Keratinocyte (primary cell): ENCODE measurements around the gene SND1. TPM values are rescaled to one million over a fixed set of nuclear protein-coding genes. Genes with fewer than 3 reads are reported as not detected.

ENCODE experiments used
- DNase-seq: peaks from one replicate; pipeline ENCODE4 v3.0.0-alpha.2; 2011; ENCODE audit warnings: low read depth, missing footprints, low spot score
- FAIRE-seq: peaks from 2 replicates; lab custom pipeline; 2011; peaks lifted over from hg19 to GRCh38; lab: Jason Lieb, UNC
- H2AFZ ChIP-seq: 2 replicates; pipeline ENCODE4 v1.6.0; 2012; ENCODE audit warnings: low read length, control low read depth, inconsistent platforms; ENCODE audit not compliant: control insufficient read depth
- H3K27ac ChIP-seq: 2 replicates; pipeline ENCODE4 v1.5.1; 2011; ENCODE audit warnings: low read length; ENCODE audit not compliant: control insufficient read depth, insufficient read depth
- H3K27me3 ChIP-seq: 3 replicates; pipeline ENCODE4 v1.6.0; 2011; ENCODE audit warnings: low read length; ENCODE audit not compliant: control insufficient read depth, insufficient read depth; ENCODE audit errors: extremely low read depth
- H3K36me3 ChIP-seq, 2 experiments: 2 replicates in 1 of 2; 3 replicates in 1 of 2; pipeline ENCODE4 v1.5.1; 2011; ENCODE audit warnings: low read length in 2 of 2, mild to moderate bottlenecking in 1 of 2; ENCODE audit not compliant: control insufficient read depth in 2 of 2, insufficient read depth in 2 of 2; ENCODE audit errors: extremely low read depth in 1 of 2
- H3K4me1 ChIP-seq: 3 replicates; pipeline ENCODE4 v1.5.1; 2011; ENCODE audit warnings: low read length; ENCODE audit not compliant: control insufficient read depth, insufficient read depth; ENCODE audit errors: extremely low read depth
- H3K4me2 ChIP-seq: 3 replicates; pipeline ENCODE4 v1.6.0; 2011; ENCODE audit warnings: low read depth, low read length; ENCODE audit not compliant: control insufficient read depth, insufficient read depth; ENCODE audit errors: extremely low read depth
- H3K4me3 ChIP-seq, 3 experiments: fragments of 200-600 bp in 1 of 3; sonication (generic) in 1 of 3; 2 replicates in 2 of 3; 3 replicates in 1 of 3; pipeline ENCODE4 v1.5.1; 2011 to 2016; ENCODE audit warnings: low read length in 3 of 3, mild to moderate bottlenecking in 3 of 3, control low read depth in 2 of 3, inconsistent platforms in 1 of 3, low read depth in 1 of 3, mixed read lengths in 1 of 3, mixed run types in 1 of 3, moderate library complexity in 1 of 3; ENCODE audit not compliant: control insufficient read depth in 2 of 3, insufficient read depth in 2 of 3; ENCODE audit errors: extremely low read depth in 1 of 3
- H3K79me2 ChIP-seq: 2 replicates; pipeline ENCODE4 v1.6.0; 2012; ENCODE audit warnings: low read length; ENCODE audit not compliant: control insufficient read depth, insufficient read depth
- H3K9ac ChIP-seq: 3 replicates; pipeline ENCODE4 v1.6.0; 2011; ENCODE audit warnings: low read length; ENCODE audit not compliant: control insufficient read depth, insufficient read depth; ENCODE audit errors: extremely low read depth
- H3K9me1 ChIP-seq: 3 replicates; pipeline ENCODE4 v1.6.0; 2011; ENCODE audit warnings: low read length; ENCODE audit not compliant: control insufficient read depth, insufficient read depth; ENCODE audit errors: extremely low read depth
- H3K9me3 ChIP-seq: 2 replicates; pipeline ENCODE4 v1.5.1; 2012; ENCODE audit warnings: low read depth, low read length; ENCODE audit not compliant: control insufficient read depth
- H4K20me1 ChIP-seq: 3 replicates; pipeline ENCODE4 v1.6.0; 2011; ENCODE audit warnings: low read length; ENCODE audit not compliant: control insufficient read depth, insufficient read depth; ENCODE audit errors: extremely low read depth
- EZH2 ChIP-seq: IDR thresholded peaks from one replicate; pipeline ENCODE4 v1.6.1; 2012; ENCODE audit warnings: inconsistent platforms, mild to moderate bottlenecking, low read length, moderate library complexity
- dilution Hi-C: fragments of 300-500 bp; cut with MboI; formaldehyde crosslinking; loops from one replicate; pipeline ENCODE4 v1.7.0; 2020; ENCODE audit warnings: low sequenced_read_pairs; ENCODE audit not compliant: extremely low pct_ligation_motif_present
- polyA plus RNA-seq, 5 experiments: library from polyadenylated mRNA; depleted of rRNA in 3 of 5; stranded (reverse) in 3 of 5; stranded (forward) in 1 of 5; unstranded in 1 of 5; fragments of >200 nt; gene quantifications; 1 replicate in 1 of 5; 2 replicates in 3 of 5; 3 replicates in 1 of 5; pipeline versions ENCODE4 v1.2.1 to v1.2.3, GENCODE V29; 2011 to 2012; ENCODE audit warnings: missing spikeins in 2 of 5, low read depth in 1 of 5, low replicate concordance in 1 of 5
- TF ChIP-seq, protein P1 (sequence below), 3 experiments: IDR thresholded peaks in 1 of 3; conservative IDR thresholded peaks in 1 of 3; optimal IDR thresholded peaks in 1 of 3; 2 replicates in 2 of 3; 3 replicates in 1 of 3; pipeline versions ENCODE3 to v1.5.1; 2011; ENCODE audit warnings: low read length in 3 of 3, mild to moderate bottlenecking in 3 of 3, moderate library complexity in 2 of 3, control low read depth in 1 of 3, inconsistent platforms in 1 of 3; ENCODE audit not compliant: insufficient read depth in 2 of 3; ENCODE audit errors: extremely low read depth in 1 of 3

The SND1 gene
- polyA plus RNA-seq, 1 donor (not counting 4 experiments of a cell fraction or from before 2014, with no cell fraction given): 140 TPM

DNA sequence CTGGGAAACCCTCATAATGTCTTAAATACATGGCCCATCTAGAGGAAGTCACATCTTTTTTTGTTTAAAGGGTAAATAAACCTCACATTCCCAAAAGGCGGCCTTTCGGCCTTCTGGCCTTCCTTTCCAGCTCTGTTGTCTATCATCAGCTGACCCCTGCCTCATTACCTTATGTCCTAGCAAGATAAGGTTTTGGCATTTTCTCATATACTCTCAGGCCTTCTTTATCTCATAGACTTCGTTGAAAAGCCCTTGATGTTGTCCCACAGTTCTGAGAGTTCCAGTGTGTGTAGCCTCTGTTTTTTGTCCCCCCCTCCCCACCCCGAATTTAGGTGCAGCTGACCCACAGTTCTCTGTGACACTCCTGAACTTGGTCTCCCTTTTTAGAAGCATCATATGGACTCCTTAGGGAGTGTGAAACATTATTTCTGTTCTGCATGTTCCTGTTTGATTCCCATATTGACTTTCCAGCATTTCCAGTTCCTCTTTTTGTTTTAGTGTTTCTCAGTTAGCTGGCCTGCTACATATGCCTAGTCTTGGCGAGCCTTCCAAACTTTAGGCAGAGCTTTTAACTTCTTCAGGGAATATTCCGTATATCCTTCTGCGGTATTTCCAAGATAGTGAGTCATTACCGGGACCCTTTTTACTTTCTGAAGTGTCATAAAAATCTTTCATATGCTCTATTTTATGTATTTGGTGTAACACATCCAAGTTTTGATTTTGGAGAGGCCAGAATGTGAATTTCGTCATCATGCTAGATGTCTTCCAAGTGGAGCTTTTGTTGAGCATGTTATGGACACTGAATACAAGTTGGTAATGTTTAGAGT lies 240.7 kb downstream of the SND1 start:
- Histone ChIP-seq H3K4me2 (no peak overlapping the region), H3K9me1 (peaks cover 7% of the 10 kb centered on the region), H2AFZ (no peak overlapping the region), H3K9ac (no peak overlapping the region), H3K27me3 (no peaks in the 10 kb centered on the region), H3K79me2 (peaks cover 16% of the 10 kb centered on the region), H3K4me3 (no peak overlapping the region), H3K9me3 (no peaks in the 10 kb centered on the region), H3K36me3 (peaks cover 7 to 16% of the 10 kb centered on the region in 2 experiments), H3K27ac (no peak overlapping the region), H3K4me1 (peaks cover 12% of the 10 kb centered on the region), H4K20me1 (peaks cover 9% of the 10 kb centered on the region)
- dilution Hi-C loops: no loop called here
- no peak for TF ChIP-seq EZH2
- TF ChIP-seq, protein P1, sequence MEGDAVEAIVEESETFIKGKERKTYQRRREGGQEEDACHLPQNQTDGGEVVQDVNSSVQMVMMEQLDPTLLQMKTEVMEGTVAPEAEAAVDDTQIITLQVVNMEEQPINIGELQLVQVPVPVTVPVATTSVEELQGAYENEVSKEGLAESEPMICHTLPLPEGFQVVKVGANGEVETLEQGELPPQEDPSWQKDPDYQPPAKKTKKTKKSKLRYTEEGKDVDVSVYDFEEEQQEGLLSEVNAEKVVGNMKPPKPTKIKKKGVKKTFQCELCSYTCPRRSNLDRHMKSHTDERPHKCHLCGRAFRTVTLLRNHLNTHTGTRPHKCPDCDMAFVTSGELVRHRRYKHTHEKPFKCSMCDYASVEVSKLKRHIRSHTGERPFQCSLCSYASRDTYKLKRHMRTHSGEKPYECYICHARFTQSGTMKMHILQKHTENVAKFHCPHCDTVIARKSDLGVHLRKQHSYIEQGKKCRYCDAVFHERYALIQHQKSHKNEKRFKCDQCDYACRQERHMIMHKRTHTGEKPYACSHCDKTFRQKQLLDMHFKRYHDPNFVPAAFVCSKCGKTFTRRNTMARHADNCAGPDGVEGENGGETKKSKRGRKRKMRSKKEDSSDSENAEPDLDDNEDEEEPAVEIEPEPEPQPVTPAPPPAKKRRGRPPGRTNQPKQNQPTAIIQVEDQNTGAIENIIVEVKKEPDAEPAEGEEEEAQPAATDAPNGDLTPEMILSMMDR (optimal IDR thresholded peaks at IDR 0.05 in 1 of 3, IDR thresholded peaks at IDR 0.05 in 1 of 3, conservative IDR thresholded peaks at IDR 0.05 in 1 of 3; ENCODE audit: extremely low read depth in 1 of 3, insufficient read depth in 2 of 3, low read length in 3 of 3): no peak
- DNase-seq: no peak
- no peak for FAIRE-seq

DNA sequence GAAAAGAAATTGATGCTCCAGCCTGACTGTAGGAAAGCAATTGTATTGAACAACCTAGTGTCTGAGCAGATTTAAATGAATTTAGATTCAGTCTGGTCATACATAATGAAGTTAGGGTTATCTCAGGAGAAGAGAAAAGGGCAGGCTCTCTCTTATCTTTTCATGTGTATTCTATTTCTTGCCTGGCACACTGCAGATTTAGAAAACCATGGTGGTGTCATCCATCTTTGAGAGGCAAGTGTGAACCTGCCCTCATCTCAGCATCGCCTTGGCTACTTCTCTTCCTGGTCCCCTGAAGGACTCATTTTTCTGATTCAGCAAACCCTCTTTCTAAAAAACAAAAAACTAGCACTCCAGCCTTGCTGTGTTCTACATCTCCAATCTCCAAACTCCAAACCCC lies 241.6 kb downstream of the SND1 start:
- Histone ChIP-seq H3K4me3 (no peak overlapping the region), H3K4me1 (peaks cover 12% of the 10 kb centered on the region), H3K4me2 (no peak overlapping the region), H3K27me3 (no peaks in the 10 kb centered on the region), H2AFZ (no peak overlapping the region), H4K20me1 (peaks cover 9% of the 10 kb centered on the region), H3K9ac (no peak overlapping the region), H3K36me3 (peaks cover 7 to 8% of the 10 kb centered on the region in 2 experiments), H3K27ac (no peak overlapping the region), H3K9me1 (peaks cover 7% of the 10 kb centered on the region), H3K79me2 (peaks cover 20% of the 10 kb centered on the region), H3K9me3 (no peaks in the 10 kb centered on the region)
- TF ChIP-seq, protein P1 (optimal IDR thresholded peaks at IDR 0.05 in 1 of 3, IDR thresholded peaks at IDR 0.05 in 1 of 3, conservative IDR thresholded peaks at IDR 0.05 in 1 of 3; ENCODE audit: extremely low read depth in 1 of 3, insufficient read depth in 2 of 3, low read length in 3 of 3): no peak
- no peak for TF ChIP-seq EZH2
- dilution Hi-C loops: no loop called here
- FAIRE-seq (peak; percentile 49), DNase-seq (no peak)
